ENCODE measurements around the gene OMP. TPM values are rescaled to one million over a fixed set of nuclear protein-coding genes. Genes with fewer than 3 reads are reported as not detected.
A peak's percentile ranks its signal among the peaks of the same experiment; 100 is the strongest.

OMP gene
- total RNA-seq, 2 donors from 2014 or later, result 8.0 TPM; not detected in 1

GRCh38 chr11:77112641-77113381 is 10.2 kb downstream of the OMP start:
- Histone ChIP-seq H3K9me3 (no peaks in the 10 kb centered on the region), H3K27me3 (replicated peaks; ENCODE audit: insufficient read depth) (no peaks in the 10 kb centered on the region), H3K4me1 (replicated peaks) (no peaks in the 10 kb centered on the region), H3K27ac (no peak overlapping the region), H3K4me3 (no peak overlapping the region), H3K36me3 (no peaks in the 10 kb centered on the region)
- TF ChIP-seq POLR2A (IDR thresholded peaks at IDR 0.05) (no peak), POLR2AphosphoS5 (IDR thresholded peaks at IDR 0.05) (no peak), CTCF (IDR thresholded peaks at IDR 0.05) (no peak)
- 85% methylated on average over 20 of the region's 20 CpGs for WGBS
- intact Hi-C loops (cut with DNase I), result no loop called here
- DNase-seq (ENCODE audit: low spot score), result no peak

GRCh38 chr11:77113382-77114088 is 10.9 kb downstream of the OMP start:
- Histone ChIP-seq H3K27ac (no peak overlapping the region), H3K27me3 (replicated peaks; ENCODE audit: insufficient read depth) (no peaks in the 10 kb centered on the region), H3K4me3 (no peak overlapping the region), H3K36me3 (no peaks in the 10 kb centered on the region), H3K9me3 (no peaks in the 10 kb centered on the region), H3K4me1 (replicated peaks) (no peaks in the 10 kb centered on the region)
- DNase-seq (ENCODE audit: low spot score), result no peak
- intact Hi-C loops (cut with DNase I), result no loop called here
- 68% methylated on average over 8 of the region's 8 CpGs for WGBS
- TF ChIP-seq POLR2A (IDR thresholded peaks at IDR 0.05) (no peak), CTCF (IDR thresholded peaks at IDR 0.05) (peak in 3 of 4 experiments; percentile 21 to 36 (median 35))

- Histone ChIP-seq H3K36me3 (no peaks in the 10 kb centered on the region), H3K27ac (no peak overlapping the region), H3K27me3 (replicated peaks; ENCODE audit: insufficient read depth) (no peaks in the 10 kb centered on the region), H3K4me1 (replicated peaks) (no peaks in the 10 kb centered on the region), H3K9me3 (no peaks in the 10 kb centered on the region), H3K4me3 (no peak overlapping the region)
- no peak for TF ChIP-seq POLR2AphosphoS5 (IDR thresholded peaks at IDR 0.05)
- no peak for TF ChIP-seq CTCF (IDR thresholded peaks at IDR 0.05)
- TF ChIP-seq POLR2A (IDR thresholded peaks at IDR 0.05), result no peak
- no peak for DNase-seq (ENCODE audit: low spot score)
- 96% methylated on average over 13 of the region's 13 CpGs for WGBS
- intact Hi-C loops (cut with DNase I), result no loop called here
Observed at GRCh38 chr11:77114089-77114463, 11.4 kb downstream of the OMP start.

DNA sequence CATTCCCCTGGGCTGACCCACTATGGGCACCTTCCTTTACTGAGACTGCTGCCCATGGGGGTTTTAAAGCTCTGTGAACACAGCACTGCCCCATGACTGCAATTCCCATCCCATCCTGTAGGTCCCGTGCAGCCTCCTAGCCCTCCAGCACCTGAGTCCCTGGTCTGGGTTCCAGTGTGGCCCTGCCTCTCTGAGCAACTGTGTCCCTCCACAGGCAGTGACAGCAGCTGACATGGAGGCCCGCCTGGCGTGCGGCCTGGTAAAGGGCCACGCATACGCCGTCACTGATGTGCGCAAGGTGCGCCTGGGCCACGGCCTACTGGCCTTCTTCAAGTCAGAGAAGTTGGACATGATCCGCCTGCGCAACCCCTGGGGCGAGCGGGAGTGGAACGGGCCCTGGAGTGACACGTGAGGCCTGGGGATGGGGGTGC is 12.6 kb downstream of the OMP start:
- H3K27ac ChIP-seq, result no peak overlapping the region
- H3K27me3 ChIP-seq (replicated peaks; ENCODE audit: insufficient read depth), result no peaks in the 10 kb centered on the region
- 95% methylated on average over 16 of the region's 16 CpGs for WGBS
- no peaks in the 10 kb centered on the region for H3K9me3 ChIP-seq
- peaks cover 0 to 3% of the 10 kb centered on the region in 2 donors for H3K36me3 ChIP-seq
- TF ChIP-seq CTCF (IDR thresholded peaks at IDR 0.05) (no peak), POLR2AphosphoS5 (IDR thresholded peaks at IDR 0.05) (no peak), POLR2A (IDR thresholded peaks at IDR 0.05) (no peak)
- no peaks in the 10 kb centered on the region for H3K4me1 ChIP-seq (replicated peaks)
- intact Hi-C loops (cut with DNase I), result no loop called here
- H3K4me3 ChIP-seq, result no peak overlapping the region
- no peak for DNase-seq (ENCODE audit: low spot score)
